Ascending aorta (tissue), 2 donors: ENCODE results near the gene FAM25A. TPM values are rescaled to one million over a fixed set of nuclear protein-coding genes. Genes with fewer than 3 reads are reported as not detected.

Source experiments
- DNase-seq, 2 donors: peaks; one replicate each; pipeline ENCODE4 v3.0.0-alpha.2; 2019; ENCODE audit warnings: low spot score in 2 of 2
- H3K27ac ChIP-seq, 2 donors: fragments of 200-600 bp; sonication (generic); one replicate each; pipeline ENCODE4 v1.5.1; 2016 to 2017; ENCODE audit warnings: mild to moderate bottlenecking in 1 of 2
- H3K27me3 ChIP-seq: fragments of 200-600 bp; sonication (generic); one replicate; pipeline ENCODE4 v1.5.1; 2017
- H3K36me3 ChIP-seq, 2 donors: fragments of 200-600 bp; sonication (generic); one replicate each; pipeline ENCODE4 v1.5.1; 2016
- H3K4me1 ChIP-seq, 2 donors: fragments of 200-600 bp; sonication (generic); one replicate each; pipeline ENCODE4 v1.5.1; 2016 to 2017; ENCODE audit warnings: mild to moderate bottlenecking in 1 of 2
- H3K4me3 ChIP-seq, 2 donors: fragments of 200-600 bp; sonication (generic); one replicate each; pipeline ENCODE4 v1.5.1; 2016 to 2017; ENCODE audit warnings: mild to moderate bottlenecking in 1 of 2
- H3K9me3 ChIP-seq, 2 donors: fragments of 200-600 bp; sonication (generic); one replicate each; pipeline ENCODE4 v1.5.1; 2016
- intact Hi-C: fragments of 100-400 bp; cut with DNase I; formaldehyde crosslinking; loops from one replicate; pipeline ENCODE4 v1.15.1; 2023
- total RNA-seq: library from RNA; depleted of rRNA; stranded (reverse); fragments of >200 nt; gene quantifications from one replicate; pipeline ENCODE4 v1.1.0, GENCODE V29; 2016
- TF ChIP-seq, protein P1 (sequence below), 3 experiments: fragments of 200-600 bp in 2 of 3; fragments of 450-650 bp in 1 of 3; sonication (generic) in 2 of 3; IDR thresholded peaks; one replicate each; pipeline ENCODE4 v1.5.1; 2016 to 2019; ENCODE audit warnings: antibody characterized with exemption in 3 of 3, mild to moderate bottlenecking in 1 of 3, moderate library complexity in 1 of 3

Gene FAM25A
- total RNA-seq, 1 donor from 2014 or later, result not detected

DNA sequence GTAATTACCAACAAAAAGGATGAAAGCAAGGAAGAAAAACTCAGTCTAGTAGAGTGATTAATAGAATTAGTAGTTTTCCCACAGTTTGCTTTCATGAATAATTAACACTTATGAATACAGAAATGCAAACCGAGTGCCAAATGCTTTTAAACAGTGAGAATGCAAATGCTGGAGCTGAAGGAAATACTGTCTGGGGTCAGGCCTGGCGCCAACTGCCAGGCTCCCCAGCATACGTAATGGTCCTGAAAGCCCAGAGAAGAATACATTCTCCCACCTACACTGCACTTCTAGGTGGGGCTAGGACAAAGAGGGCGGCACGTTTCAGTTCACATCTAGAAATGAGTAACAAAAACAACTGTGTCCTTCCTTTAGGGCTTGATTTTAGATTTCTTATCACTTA, 44.6 kb downstream of the FAM25A start:
- no peak for DNase-seq
- intact Hi-C loops, result no loop called here
- no peaks in the 10 kb centered on the region for H3K4me1 ChIP-seq
- H3K9me3 ChIP-seq, result no peaks in the 10 kb centered on the region
- no peak overlapping the region for H3K4me3 ChIP-seq
- H3K36me3 ChIP-seq, result peaks cover 73 to 90% of the 10 kb centered on the region in 2 donors
- TF ChIP-seq, protein P1, sequence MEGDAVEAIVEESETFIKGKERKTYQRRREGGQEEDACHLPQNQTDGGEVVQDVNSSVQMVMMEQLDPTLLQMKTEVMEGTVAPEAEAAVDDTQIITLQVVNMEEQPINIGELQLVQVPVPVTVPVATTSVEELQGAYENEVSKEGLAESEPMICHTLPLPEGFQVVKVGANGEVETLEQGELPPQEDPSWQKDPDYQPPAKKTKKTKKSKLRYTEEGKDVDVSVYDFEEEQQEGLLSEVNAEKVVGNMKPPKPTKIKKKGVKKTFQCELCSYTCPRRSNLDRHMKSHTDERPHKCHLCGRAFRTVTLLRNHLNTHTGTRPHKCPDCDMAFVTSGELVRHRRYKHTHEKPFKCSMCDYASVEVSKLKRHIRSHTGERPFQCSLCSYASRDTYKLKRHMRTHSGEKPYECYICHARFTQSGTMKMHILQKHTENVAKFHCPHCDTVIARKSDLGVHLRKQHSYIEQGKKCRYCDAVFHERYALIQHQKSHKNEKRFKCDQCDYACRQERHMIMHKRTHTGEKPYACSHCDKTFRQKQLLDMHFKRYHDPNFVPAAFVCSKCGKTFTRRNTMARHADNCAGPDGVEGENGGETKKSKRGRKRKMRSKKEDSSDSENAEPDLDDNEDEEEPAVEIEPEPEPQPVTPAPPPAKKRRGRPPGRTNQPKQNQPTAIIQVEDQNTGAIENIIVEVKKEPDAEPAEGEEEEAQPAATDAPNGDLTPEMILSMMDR (IDR thresholded peaks at IDR 0.05), result no peak
- H3K27ac ChIP-seq, result no peak overlapping the region
- H3K27me3 ChIP-seq, result no peaks in the 10 kb centered on the region

DNA sequence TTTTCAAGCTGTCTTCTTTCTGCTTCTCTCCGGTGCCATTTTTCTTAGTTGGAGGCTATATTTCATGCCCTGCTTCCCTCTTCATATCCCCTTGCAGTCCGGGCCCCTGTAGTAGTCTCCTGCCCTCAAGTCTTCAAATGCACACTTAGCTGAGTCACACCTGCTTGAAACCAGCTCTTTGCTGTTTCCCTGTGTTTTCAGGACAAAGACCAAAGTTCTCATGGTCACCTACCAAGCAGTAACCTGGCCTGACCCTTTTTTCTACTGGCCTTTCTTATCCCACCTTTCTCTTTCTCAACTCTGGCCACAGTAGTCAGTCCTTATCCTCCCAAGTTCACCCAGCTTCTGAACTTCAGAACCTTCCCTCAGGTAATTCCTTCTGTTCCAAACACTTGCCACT, 46.1 kb downstream of the FAM25A start:
- no peaks in the 10 kb centered on the region for H3K27me3 ChIP-seq

DNA sequence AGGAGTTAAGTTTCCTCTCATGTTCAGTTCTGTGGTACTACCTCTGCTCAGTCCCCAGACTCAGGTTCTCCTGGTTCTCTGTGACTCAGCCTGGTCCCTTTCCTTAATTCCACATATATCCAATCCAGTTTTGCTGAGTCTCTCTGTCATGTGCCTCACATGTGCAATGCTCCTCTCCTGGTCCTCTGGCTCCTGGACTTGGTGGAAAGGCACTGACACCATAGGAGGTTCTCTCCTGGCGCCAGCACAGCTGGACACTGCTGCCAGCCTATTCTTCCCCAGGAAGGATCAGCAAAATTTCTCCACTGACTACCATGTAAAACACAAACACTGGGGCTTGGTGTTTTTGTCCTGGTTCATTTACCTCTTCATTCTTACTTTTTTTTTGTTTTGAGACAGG, 46.8 kb downstream of the FAM25A start:
- DNase-seq, result no peak
- H3K4me3 ChIP-seq, result no peak overlapping the region
- intact Hi-C loops, result no loop called here
- peaks cover 60 to 80% of the 10 kb centered on the region in 2 donors for H3K36me3 ChIP-seq
- H3K27ac ChIP-seq, result no peak overlapping the region
- H3K9me3 ChIP-seq, result no peaks in the 10 kb centered on the region
- H3K4me1 ChIP-seq, result no peaks in the 10 kb centered on the region
- H3K27me3 ChIP-seq, result no peaks in the 10 kb centered on the region
- TF ChIP-seq, protein P1 (IDR thresholded peaks at IDR 0.05), result no peak

More for the DNA sequence above, 46.1 kb downstream of the FAM25A start:
- no peak overlapping the region for H3K27ac ChIP-seq
- TF ChIP-seq, protein P1 (IDR thresholded peaks at IDR 0.05), result no peak
- no peaks in the 10 kb centered on the region for H3K9me3 ChIP-seq
- no peak overlapping the region for H3K4me3 ChIP-seq
- intact Hi-C loops, result no loop called here
- H3K4me1 ChIP-seq, result no peaks in the 10 kb centered on the region
- no peak for DNase-seq
- H3K36me3 ChIP-seq, result peaks cover 61 to 87% of the 10 kb centered on the region in 2 donors

DNA sequence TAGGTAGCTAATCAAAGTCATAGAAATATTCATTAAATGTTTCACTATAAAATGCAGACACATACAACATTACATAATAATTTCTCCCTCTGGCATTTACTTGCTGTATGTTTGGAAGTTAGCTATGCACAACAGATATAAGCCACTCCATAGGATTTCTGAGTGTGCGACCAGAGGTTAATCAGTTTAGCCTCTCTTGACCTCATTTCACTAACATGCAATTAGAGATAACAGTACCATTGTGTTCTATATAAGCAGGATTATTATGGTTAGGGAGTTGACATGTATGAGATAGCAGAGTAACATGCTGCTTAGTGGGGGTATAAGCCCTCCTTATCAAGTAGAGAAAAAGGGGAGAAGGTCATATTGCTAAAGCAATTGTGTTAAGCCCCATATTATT, 48.2 kb downstream of the FAM25A start:
- Histone ChIP-seq H3K27ac (no peak overlapping the region), H3K9me3 (no peaks in the 10 kb centered on the region), H3K4me3 (no peak overlapping the region), H3K36me3 (peaks cover 49 to 81% of the 10 kb centered on the region in 2 donors), H3K4me1 (no peaks in the 10 kb centered on the region), H3K27me3 (no peaks in the 10 kb centered on the region)
- no peak for DNase-seq
- TF ChIP-seq, protein P1 (IDR thresholded peaks at IDR 0.05), result no peak
- intact Hi-C loops, result no loop called here

DNA sequence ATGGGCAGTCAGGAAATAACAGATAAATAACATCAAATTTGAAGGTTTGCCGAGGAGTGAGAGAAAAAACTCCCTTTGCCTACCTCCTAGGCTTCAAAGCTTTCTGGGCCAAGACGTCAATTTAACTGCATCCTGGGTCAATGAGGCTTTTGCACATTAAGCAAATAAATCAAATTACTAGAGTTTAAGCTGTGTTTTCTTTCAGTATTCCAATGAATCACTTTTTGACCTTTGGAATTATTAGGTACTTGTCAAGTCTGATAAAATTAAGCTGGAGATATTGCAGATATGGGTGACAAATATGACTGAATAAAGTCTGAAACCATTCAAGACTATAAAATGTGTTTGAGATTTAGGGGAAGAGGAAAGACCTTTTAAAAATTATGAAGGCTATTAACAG, 52.4 kb downstream of the FAM25A start:
- no peak overlapping the region for H3K27ac ChIP-seq
- no peak for DNase-seq
- peaks cover 23 to 58% of the 10 kb centered on the region in 2 donors for H3K36me3 ChIP-seq
- no peaks in the 10 kb centered on the region for H3K27me3 ChIP-seq
- H3K9me3 ChIP-seq, result no peaks in the 10 kb centered on the region
- intact Hi-C loops, result no loop called here
- H3K4me1 ChIP-seq, result no peaks in the 10 kb centered on the region
- TF ChIP-seq, protein P1 (IDR thresholded peaks at IDR 0.05), result no peak
- no peak overlapping the region for H3K4me3 ChIP-seq

Other genes with a start within 250 kb of the FAM25A start
- gene MMRN2, start 62.7 kb upstream of the FAM25A start, total RNA-seq, result 282 TPM
- gene SNCG, start 61.7 kb upstream of the FAM25A start, total RNA-seq, result 250 TPM
- gene ADIRF, start 51.8 kb upstream of the FAM25A start, total RNA-seq, result 882 TPM
- gene GLUD1, start 74.5 kb downstream of the FAM25A start, total RNA-seq, result 134 TPM
- 19.7 TPM for gene SHLD2, start 74.9 kb downstream of the FAM25A start, total RNA-seq
- 0.11 TPM for gene NUTM2A, start 205.2 kb downstream of the FAM25A start, total RNA-seq